SK-N-SH treated with all-trans-retinoic acid at 6 μM for 48 hours (cell line): ENCODE data around the gene MYO1F.

Experiments used
- ATAC-seq: fragments of 200-7000 bp; cut with Tn5 transposase; 3 replicates; pipeline ENCODE4 v1.9.1; 2020; ENCODE audit warnings: mild to moderate bottlenecking, moderate library complexity
- ARNTL ChIP-seq: fragments of 450-650 bp; formaldehyde crosslinking; IDR thresholded peaks from 2 replicates; pipeline ENCODE4 v1.5.0; 2020; ENCODE audit warnings: low read depth, mild to moderate bottlenecking, moderate library complexity, borderline replicate concordance
- CREB5 ChIP-seq: fragments of 250-450 bp; sonication (Bioruptor Pico); IDR thresholded peaks from 2 replicates; pipeline ENCODE4 v1.5.1; 2020; ENCODE audit warnings: low read depth, mild to moderate bottlenecking, moderate library complexity
- CSDC2 ChIP-seq: fragments of 250-450 bp; sonication (Bioruptor Pico); IDR thresholded peaks from 2 replicates; pipeline ENCODE4 v1.5.0; 2020; ENCODE audit warnings: mild to moderate bottlenecking, moderate library complexity
- GLIS3 ChIP-seq: fragments of 250-450 bp; sonication (Bioruptor Pico); IDR thresholded peaks from 2 replicates; pipeline ENCODE4 v1.5.0; 2020; ENCODE audit warnings: mild to moderate bottlenecking, moderate library complexity
- ISL1 ChIP-seq: fragments of 250-450 bp; sonication (Bioruptor Pico); IDR thresholded peaks from 2 replicates; pipeline ENCODE4 v2.1.2; 2022; ENCODE audit warnings: mild to moderate bottlenecking, moderate library complexity
- PATZ1 ChIP-seq: fragments of 250-450 bp; sonication (Bioruptor Pico); IDR thresholded peaks from 2 replicates; pipeline ENCODE4 v1.8.0; 2020; ENCODE audit warnings: mild to moderate bottlenecking, moderate library complexity, borderline replicate concordance
- PPARA ChIP-seq: fragments of 250-450 bp; sonication (Bioruptor Pico); IDR thresholded peaks from 2 replicates; pipeline ENCODE4 v1.5.0; 2020; ENCODE audit warnings: mild to moderate bottlenecking, borderline replicate concordance
- RARB ChIP-seq: fragments of 250-450 bp; sonication (Bioruptor Pico); IDR thresholded peaks from 2 replicates; pipeline ENCODE4 v1.8.0; 2021; ENCODE audit warnings: mild to moderate bottlenecking, moderate library complexity
- TCF4 ChIP-seq: fragments of 250-450 bp; sonication (Bioruptor Pico); IDR thresholded peaks from 2 replicates; pipeline ENCODE4 v1.8.0; 2021; ENCODE audit warnings: mild to moderate bottlenecking, moderate library complexity, borderline replicate concordance
- TOX ChIP-seq: fragments of 250-450 bp; sonication (Bioruptor Pico); IDR thresholded peaks from 2 replicates; pipeline ENCODE4 v1.8.0; 2021; ENCODE audit warnings: mild to moderate bottlenecking, moderate library complexity, borderline replicate concordance
- TSHZ2 ChIP-seq: fragments of 250-450 bp; sonication (Bioruptor Pico); IDR thresholded peaks from 2 replicates; pipeline ENCODE4 v1.5.0; 2020; ENCODE audit warnings: mild to moderate bottlenecking, moderate library complexity
- ZC3H10 ChIP-seq: fragments of 250-450 bp; sonication (Bioruptor Pico); IDR thresholded peaks from 2 replicates; pipeline ENCODE4 v1.5.1; 2021; ENCODE audit warnings: mild to moderate bottlenecking, moderate library complexity
- ZFP3 ChIP-seq: fragments of 250-450 bp; sonication (Bioruptor Pico); IDR thresholded peaks from 2 replicates; pipeline ENCODE4 v1.5.0; 2020; ENCODE audit warnings: mild to moderate bottlenecking, moderate library complexity
- ZFP30 ChIP-seq: fragments of 450-650 bp; formaldehyde crosslinking; IDR thresholded peaks from 2 replicates; pipeline ENCODE4 v1.5.0; 2022; ENCODE audit warnings: mild to moderate bottlenecking, moderate library complexity
- ZNF70 ChIP-seq: fragments of 450-650 bp; formaldehyde crosslinking; IDR thresholded peaks from 2 replicates; pipeline ENCODE4 v1.5.0; 2020; ENCODE audit warnings: mild to moderate bottlenecking, moderate library complexity
- ZNF8 ChIP-seq: fragments of 450-650 bp; formaldehyde crosslinking; IDR thresholded peaks from 2 replicates; pipeline ENCODE4 v1.5.0; 2020; ENCODE audit warnings: mild to moderate bottlenecking, moderate library complexity

MYO1F gene

GRCh38 chr19:8475005-8475404 lies 102.2 kb downstream of the MYO1F start (continued):
- TF ChIP-seq GLIS3 (CRISPR knock-in tag) (no peak), CREB5 (CRISPR knock-in tag) (no peak), CSDC2 (CRISPR knock-in tag) (no peak), TCF4 (CRISPR knock-in tag) (no peak), ZC3H10 (no peak)

GRCh38 chr19:8473648-8474476 lies 103.4 kb downstream of the MYO1F start:
- no peak for ATAC-seq
- TF ChIP-seq TOX (CRISPR knock-in tag) = no peak
- no peak for TF ChIP-seq CREB5 (CRISPR knock-in tag)
- TF ChIP-seq PPARA (CRISPR knock-in tag) = no peak
- no peak for TF ChIP-seq ZFP30 (CRISPR knock-in tag)
- TF ChIP-seq RARB (CRISPR knock-in tag) = no peak
- no peak for TF ChIP-seq TCF4 (CRISPR knock-in tag)
- TF ChIP-seq ISL1 = no peak
- TF ChIP-seq ZFP3 (CRISPR knock-in tag) = no peak
- no peak for TF ChIP-seq CSDC2 (CRISPR knock-in tag)
- no peak for TF ChIP-seq ARNTL (CRISPR knock-in tag)
- no peak for TF ChIP-seq PATZ1 (CRISPR knock-in tag)
- no peak for TF ChIP-seq ZNF70 (CRISPR knock-in tag)
- TF ChIP-seq ZNF8 = no peak
- no peak for TF ChIP-seq TSHZ2 (CRISPR knock-in tag)
